GM23338 (cell line): Measurements from ENCODE around the gene MYL6. TPM values are rescaled to one million over a fixed set of nuclear protein-coding genes. Genes with fewer than 3 reads are reported as not detected.
A peak's percentile ranks its signal among the peaks of the same experiment; 100 is the strongest.

Experiments
- ATAC-seq: fragments of 200-7000 bp; cut with Tn5 transposase; 3 replicates; pipeline ENCODE4 v1.9.1; 2020
- DNase-seq: peaks from one replicate; pipeline ENCODE4 v3.0.0-alpha.2; 2015; ENCODE audit warnings: low spot score
- H2AFZ ChIP-seq: fragments of 200-600 bp; sonication (generic); 2 replicates; pipeline ENCODE4 v1.8.0; 2016; ENCODE audit warnings: antibody characterized with exemption, mild to moderate bottlenecking, moderate library complexity
- H3F3A ChIP-seq: fragments of 200-600 bp; sonication (generic); replicated peaks from 2 replicates; pipeline ENCODE4 v1.8.0; 2017; ENCODE audit warnings: antibody characterized with exemption, mixed run types, low read depth
- H3K27ac ChIP-seq: fragments of 200-600 bp; sonication (generic); 2 replicates; pipeline ENCODE4 v1.6.1; 2016; ENCODE audit warnings: low read depth
- H3K27me3 ChIP-seq: fragments of 200-600 bp; sonication (generic); 2 replicates; pipeline ENCODE4 v1.8.0; 2016; ENCODE audit warnings: mild to moderate bottlenecking, mixed run types, moderate library complexity; ENCODE audit not compliant: insufficient read depth
- H3K36me3 ChIP-seq: fragments of 200-600 bp; sonication (generic); 2 replicates; pipeline ENCODE4 v1.8.0; 2016; ENCODE audit warnings: mild to moderate bottlenecking; ENCODE audit not compliant: insufficient read depth
- H3K4me1 ChIP-seq: fragments of 200-600 bp; sonication (generic); 2 replicates; pipeline ENCODE4 v1.8.0; 2016; ENCODE audit warnings: mild to moderate bottlenecking, moderate library complexity; ENCODE audit not compliant: insufficient read depth
- H3K4me2 ChIP-seq: fragments of 200-600 bp; sonication (generic); 2 replicates; pipeline ENCODE4 v1.7.1; 2017; ENCODE audit warnings: mixed run types
- H3K4me3 ChIP-seq: fragments of 200-600 bp; sonication (generic); 2 replicates; pipeline ENCODE4 v1.6.1; 2016; ENCODE audit warnings: mixed run types
- H3K79me2 ChIP-seq: fragments of 200-600 bp; sonication (generic); replicated peaks from 2 replicates; pipeline ENCODE4 v1.8.0; 2017; ENCODE audit warnings: mild to moderate bottlenecking; ENCODE audit not compliant: insufficient read depth
- H3K9me2 ChIP-seq: fragments of 200-600 bp; sonication (generic); 2 replicates; pipeline ENCODE4 v1.8.0; 2017; ENCODE audit not compliant: insufficient read depth
- H4K20me1 ChIP-seq: fragments of 200-600 bp; sonication (generic); replicated peaks from 2 replicates; pipeline ENCODE4 v1.8.0; 2017; ENCODE audit warnings: mild to moderate bottlenecking; ENCODE audit not compliant: insufficient read depth
- H3K27ac Mint-ChIP-seq: 2 replicates; pipeline ENCODE4 v1.8.0; 2020; ENCODE audit warnings: inconsistent platforms, mild to moderate bottlenecking, moderate library complexity, mixed read lengths
- H3K27me3 Mint-ChIP-seq: 3 replicates; pipeline ENCODE4 v1.8.0; 2022; ENCODE audit warnings: low read depth, mild to moderate bottlenecking, moderate library complexity, mixed read lengths, inconsistent platforms; ENCODE audit not compliant: insufficient read depth, poor library complexity
- H3K36me3 Mint-ChIP-seq: 3 replicates; pipeline ENCODE4 v1.8.0; 2021; ENCODE audit warnings: low read depth, mild to moderate bottlenecking, inconsistent platforms, moderate library complexity, mixed read lengths
- H3K4me1 Mint-ChIP-seq: 3 replicates; pipeline ENCODE4 v1.8.0; 2020; ENCODE audit warnings: mild to moderate bottlenecking, inconsistent platforms, mixed read lengths
- H3K4me3 Mint-ChIP-seq: 3 replicates; pipeline ENCODE4 v1.8.0; 2021; ENCODE audit warnings: moderate library complexity, mild to moderate bottlenecking, inconsistent platforms, mixed read lengths
- H3K9me3 Mint-ChIP-seq: 3 replicates; pipeline ENCODE4 v1.8.0; 2020; ENCODE audit warnings: moderate library complexity, mild to moderate bottlenecking, inconsistent platforms, mixed read lengths
- CTCF ChIP-seq, 2 experiments: fragments of 200-600 bp in 1 of 2; sonication (generic) in 1 of 2; conservative IDR thresholded peaks; 2 replicates each; pipeline versions ENCODE4 v1.5.1 to v1.6.1; 2016 to 2017; ENCODE audit warnings: antibody characterized with exemption in 2 of 2, low read depth in 2 of 2, mild to moderate bottlenecking in 2 of 2, moderate library complexity in 1 of 2
- ETS1 ChIP-seq: IDR thresholded peaks from 2 replicates; pipeline ENCODE4 v1.6.1; 2016; ENCODE audit warnings: antibody characterized with exemption
- EZH2 ChIP-seq: fragments of 200-600 bp; sonication (generic); IDR thresholded peaks from one replicate; pipeline ENCODE4 v1.8.0; 2017; ENCODE audit warnings: antibody characterized with exemption, mild to moderate bottlenecking, low read depth; ENCODE audit not compliant: unreplicated experiment
- JUNB ChIP-seq: IDR thresholded peaks from one replicate; pipeline ENCODE4 v1.6.1; 2016; ENCODE audit warnings: antibody characterized with exemption; ENCODE audit not compliant: unreplicated experiment
- NANOG ChIP-seq: IDR thresholded peaks from 2 replicates; pipeline ENCODE4 v1.6.1; 2016; ENCODE audit warnings: antibody characterized with exemption, borderline replicate concordance
- POLR2AphosphoS5 ChIP-seq: IDR thresholded peaks from 2 replicates; pipeline ENCODE4 v1.6.1; 2016; ENCODE audit warnings: antibody characterized with exemption, low read depth
- REST ChIP-seq: IDR thresholded peaks from one replicate; pipeline ENCODE4 v1.6.1; 2018; ENCODE audit warnings: antibody characterized with exemption; ENCODE audit not compliant: unreplicated experiment
- STAT1 ChIP-seq: IDR thresholded peaks from one replicate; pipeline ENCODE4 v1.6.1; 2016; ENCODE audit warnings: antibody characterized with exemption; ENCODE audit not compliant: unreplicated experiment
- ZNF114 ChIP-seq: fragments of 250-450 bp; sonication (Bioruptor Pico); IDR thresholded peaks from 2 replicates; pipeline ENCODE4 v1.5.0; 2020; ENCODE audit warnings: mild to moderate bottlenecking, moderate library complexity
- ZNF331 ChIP-seq: fragments of 250-450 bp; sonication (Bioruptor Pico); IDR thresholded peaks from 2 replicates; pipeline ENCODE4 v1.5.0; 2020; ENCODE audit warnings: low read depth, mild to moderate bottlenecking, moderate library complexity
- ZNF462 ChIP-seq: fragments of 250-450 bp; sonication (Bioruptor Pico); IDR thresholded peaks from 2 replicates; pipeline ENCODE4 v1.5.0; 2020; ENCODE audit warnings: mild to moderate bottlenecking, moderate library complexity
- polyA plus RNA-seq: library from polyadenylated mRNA; unstranded; fragments of >200 nt; fragmentation: Nextera tagmentation; extraction: Ambion mirVana; gene quantifications from 2 replicates; pipeline ENCODE4 v1.2.1, GENCODE V29; 2016
- total RNA-seq: library from RNA; depleted of rRNA; stranded (reverse); fragments of >200 nt; shearing (Covaris generic); gene quantifications from 2 replicates; pipeline ENCODE4 v1.2.3, GENCODE V29; 2014

Gene MYL6
- total and polyA plus RNA-seq, 2 experiments from 2014 or later, result 1,092 to 1,545 TPM

- TF ChIP-seq CTCF (conservative IDR thresholded peaks at IDR 0.05; ENCODE audit: low read depth in 2 of 2), result peak; percentile 47 to 68
Measured at GRCh38 chr12:56157201-56158028, 744 bp upstream of the MYL6 start (continued).

GRCh38 chr12:56158926-56159461, 835 bp downstream of the MYL6 start:
- H3K27me3 ChIP-seq, result no peaks in the 10 kb centered on the region
- H3F3A ChIP-seq, result peaks cover 46% of the 10 kb centered on the region
- DNase-seq (peak; percentile 83), ATAC-seq (peak; percentile 27)
- Mint-ChIP-seq H3K4me3 (peak overlapping the region; percentile 92), H3K9me3 (no peaks in the 10 kb centered on the region; the same call in none of the 3 replicates), H3K36me3 (peaks cover 78% of the 10 kb centered on the region), H3K4me1 (peaks cover 62% of the 10 kb centered on the region), H3K27ac (peak overlapping the region; percentile 99), H3K27me3 (peaks cover 51% of the 10 kb centered on the region)
- peaks cover 17% of the 10 kb centered on the region for H4K20me1 ChIP-seq
- no peak overlapping the region for H2AFZ ChIP-seq
- H3K36me3 ChIP-seq, result peaks cover 36% of the 10 kb centered on the region
- peaks cover 31% of the 10 kb centered on the region for H3K79me2 ChIP-seq
- H3K4me3 ChIP-seq, result peak overlapping the region; percentile 84
- no peaks in the 10 kb centered on the region for H3K9me2 ChIP-seq
- H3K4me2 ChIP-seq, result peak overlapping the region; percentile 91
- H3K4me1 ChIP-seq, result peaks cover 47% of the 10 kb centered on the region
- peak overlapping the region; percentile 98 for H3K27ac ChIP-seq
- no peak for TF ChIP-seq ZNF331 (CRISPR knock-in tag)
- no peak for TF ChIP-seq STAT1
- TF ChIP-seq POLR2AphosphoS5, result peak; percentile 64
- TF ChIP-seq EZH2, result no peak
- no peak for TF ChIP-seq NANOG
- 0 out of 2 replicates have a peak, but pooled peaks have one; percentile 20 for TF ChIP-seq ETS1
- TF ChIP-seq ZNF462 (CRISPR knock-in tag), result no peak
- no peak for TF ChIP-seq REST
- no peak for TF ChIP-seq ZNF114 (CRISPR knock-in tag)
- TF ChIP-seq JUNB, result no peak
